ENCODE data around the gene CCDC146.
"Not testable (repeated sequence)": the region's sequence is repeated elsewhere in the genome, so short reads cannot be mapped to it uniquely, and the experiment has no call there.

Gene CCDC146

GRCh38 chr7:77121860-77122681 lies at the start of gene CCDC146:
TSS of gene CCDC146 (plus strand) at chr7:77122615. CDS start at chr7:77167669, 45,054 bp downstream.
- peak; percentile 80 to 90 for DNase-seq (ENCODE audit: low read depth in 1 of 2, low spot score in 1 of 2)

GRCh38 chr7:77074786-77075396 lies 47.5 kb upstream of the CCDC146 start:
- DNase-seq (ENCODE audit: low read depth in 1 of 2, low spot score in 1 of 2): not testable (repeated sequence)

DNA sequence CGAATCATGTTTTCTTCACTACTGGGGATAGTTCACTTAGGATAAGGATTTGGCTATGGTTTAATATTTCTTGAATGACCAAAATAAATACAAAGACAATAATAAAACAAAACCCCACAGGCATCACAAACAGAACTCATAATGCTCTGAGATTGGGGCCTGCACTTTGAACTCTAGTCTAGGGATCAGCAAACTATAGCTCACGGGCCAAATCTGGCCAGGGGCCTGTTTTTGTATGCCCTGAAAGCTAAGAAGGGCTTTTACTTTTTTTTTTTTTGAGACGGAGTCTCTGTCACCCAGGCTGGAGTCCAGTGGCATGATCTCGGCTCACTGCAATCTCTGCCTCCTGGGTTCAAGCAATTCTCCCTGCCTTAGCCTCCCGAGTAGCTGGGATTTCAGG lies 45.4 kb upstream of the CCDC146 start:
- DNase-seq (ENCODE audit: low read depth in 1 of 2, low spot score in 1 of 2): not testable (repeated sequence)

DNA sequence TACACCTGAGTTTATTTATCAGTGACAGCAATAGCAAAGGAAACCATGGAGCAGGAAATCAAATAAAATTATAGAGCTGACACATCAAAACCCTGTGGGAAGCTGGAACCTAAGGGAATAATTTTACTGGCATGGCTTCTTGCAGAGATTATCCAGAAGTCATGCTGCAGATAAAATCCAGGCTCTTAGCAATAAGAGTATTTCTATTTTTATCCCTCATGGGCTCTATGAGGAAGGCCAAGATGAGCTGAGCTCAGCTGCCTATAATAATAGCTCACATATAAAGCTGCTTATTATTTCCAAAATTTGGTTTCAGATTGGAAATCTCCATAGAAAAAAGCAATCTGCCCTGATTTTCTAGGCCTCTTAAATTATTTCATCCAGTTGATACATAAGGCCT lies 43.3 kb upstream of the CCDC146 start:
- DNase-seq (ENCODE audit: low read depth in 1 of 2, low spot score in 1 of 2): not testable (repeated sequence)

DNA sequence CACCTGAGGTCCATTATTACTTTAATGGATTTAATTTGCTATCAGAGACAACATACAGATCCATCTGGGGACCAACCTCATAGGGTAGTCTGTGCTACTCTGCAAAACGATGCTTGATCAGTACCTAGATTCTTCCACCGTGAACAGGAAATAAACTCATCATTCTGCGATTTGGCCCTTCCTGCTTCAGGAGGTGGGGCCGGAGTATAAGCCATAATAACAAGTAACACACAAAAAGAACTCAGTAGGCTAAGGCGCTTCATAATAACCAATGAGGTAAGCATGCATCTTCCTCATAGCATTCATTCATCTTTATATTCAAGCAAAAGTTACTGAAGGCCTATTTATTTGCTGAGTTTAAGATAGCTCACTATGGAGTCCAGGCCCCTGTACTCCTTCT lies 42.8 kb upstream of the CCDC146 start:
- not testable (repeated sequence) for DNase-seq (ENCODE audit: low read depth in 1 of 2, low spot score in 1 of 2)

DNA sequence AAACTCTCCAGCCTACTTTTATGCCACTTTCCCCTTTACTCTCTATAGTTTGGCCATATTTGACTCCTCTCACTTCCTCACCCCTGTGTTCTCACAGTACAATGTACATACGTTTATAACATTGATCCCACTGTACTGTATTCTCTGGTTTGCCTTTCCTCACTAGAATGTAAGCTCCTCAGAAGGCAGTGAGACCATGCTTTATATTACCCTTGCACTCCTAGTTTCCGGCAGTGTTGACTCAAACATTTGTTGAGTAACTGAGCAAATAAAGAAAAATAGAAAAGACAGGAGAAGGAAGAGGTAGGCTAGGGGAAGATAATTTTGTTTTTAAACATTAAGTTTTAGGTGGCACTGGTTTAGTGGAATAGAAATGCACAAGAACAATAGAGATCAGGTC lies 42.2 kb upstream of the CCDC146 start:
- not testable (repeated sequence) for DNase-seq (ENCODE audit: low read depth in 1 of 2, low spot score in 1 of 2)

- not testable (repeated sequence) for DNase-seq (ENCODE audit: low read depth in 1 of 2, low spot score in 1 of 2)
These were observed 40.2 kb upstream of the CCDC146 start for GRCh38 chr7:77082192-77082591.

DNA sequence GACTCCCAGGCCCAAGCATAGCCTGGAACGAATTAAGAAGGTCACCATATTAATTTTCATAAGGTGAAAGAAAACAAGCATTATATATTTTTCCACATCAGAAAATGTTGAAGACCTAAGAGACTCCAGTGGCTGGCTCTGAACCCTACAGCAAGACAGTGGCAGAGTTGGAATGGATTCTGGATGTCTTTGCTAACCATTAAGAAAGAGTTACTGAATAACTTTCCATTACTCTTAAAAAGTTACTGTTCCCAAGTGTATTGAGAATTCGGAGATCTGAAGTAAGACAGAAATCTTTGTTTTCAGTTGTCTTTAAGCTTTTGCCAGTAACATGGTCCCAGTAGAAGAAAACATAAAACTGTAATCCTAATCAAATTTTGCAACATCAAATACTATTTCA lies 30.1 kb upstream of the CCDC146 start:
- DNase-seq (ENCODE audit: low read depth in 1 of 2, low spot score in 1 of 2): not testable (repeated sequence)

- DNase-seq (ENCODE audit: low read depth in 1 of 2, low spot score in 1 of 2): not testable (repeated sequence)
These were observed 21.9 kb upstream of the CCDC146 start for GRCh38 chr7:77100501-77100900.

GRCh38 chr7:77101187-77101586 lies 21.2 kb upstream of the CCDC146 start:
- DNase-seq (ENCODE audit: low read depth in 1 of 2, low spot score in 1 of 2): not testable (repeated sequence)

DNA sequence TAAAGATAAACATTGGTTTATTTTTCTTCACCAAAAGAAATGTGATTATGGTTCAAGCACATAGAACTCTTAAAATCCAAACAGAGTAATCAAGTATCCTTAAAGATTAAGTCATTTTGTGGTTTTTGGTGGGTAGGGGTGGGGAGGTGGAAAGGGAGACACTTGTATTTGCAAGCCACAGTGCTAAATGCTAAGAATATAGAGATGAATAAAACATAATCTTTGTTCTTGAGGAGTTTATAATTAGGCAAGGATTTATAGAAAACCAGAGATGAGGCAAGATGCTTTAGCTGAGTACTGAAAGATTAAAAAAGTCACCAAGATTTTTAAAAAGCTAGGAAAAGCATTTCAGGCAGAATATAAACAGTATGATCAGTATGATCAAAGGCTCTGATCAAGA lies 19.7 kb upstream of the CCDC146 start:
- not testable (repeated sequence) for DNase-seq (ENCODE audit: low read depth in 1 of 2, low spot score in 1 of 2)

GRCh38 chr7:77105904-77106303 lies 16.5 kb upstream of the CCDC146 start:
- not testable (repeated sequence) for DNase-seq (ENCODE audit: low read depth in 1 of 2, low spot score in 1 of 2)

GRCh38 chr7:77107659-77108058 lies 14.8 kb upstream of the CCDC146 start:
- DNase-seq (ENCODE audit: low read depth in 1 of 2, low spot score in 1 of 2): not testable (repeated sequence)

DNA sequence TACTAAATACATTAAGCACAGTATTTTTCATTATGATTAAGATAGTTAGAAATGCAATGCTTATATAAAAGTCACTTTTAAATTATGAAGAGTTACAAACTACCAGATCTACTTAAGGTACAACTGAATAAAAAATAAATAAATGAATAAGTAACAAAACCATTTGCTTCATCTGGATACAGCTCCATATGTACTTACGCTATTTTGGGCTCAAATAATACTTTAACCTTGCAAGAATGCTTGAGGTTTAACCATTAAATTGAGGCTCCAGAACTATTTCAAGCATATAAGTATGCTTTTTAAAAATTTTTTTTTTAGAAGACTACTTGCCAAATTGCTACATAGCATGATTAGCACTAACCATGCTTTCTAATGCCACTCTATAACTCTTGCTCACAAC lies 14.1 kb upstream of the CCDC146 start:
- not testable (repeated sequence) for DNase-seq (ENCODE audit: low read depth in 1 of 2, low spot score in 1 of 2)

DNA sequence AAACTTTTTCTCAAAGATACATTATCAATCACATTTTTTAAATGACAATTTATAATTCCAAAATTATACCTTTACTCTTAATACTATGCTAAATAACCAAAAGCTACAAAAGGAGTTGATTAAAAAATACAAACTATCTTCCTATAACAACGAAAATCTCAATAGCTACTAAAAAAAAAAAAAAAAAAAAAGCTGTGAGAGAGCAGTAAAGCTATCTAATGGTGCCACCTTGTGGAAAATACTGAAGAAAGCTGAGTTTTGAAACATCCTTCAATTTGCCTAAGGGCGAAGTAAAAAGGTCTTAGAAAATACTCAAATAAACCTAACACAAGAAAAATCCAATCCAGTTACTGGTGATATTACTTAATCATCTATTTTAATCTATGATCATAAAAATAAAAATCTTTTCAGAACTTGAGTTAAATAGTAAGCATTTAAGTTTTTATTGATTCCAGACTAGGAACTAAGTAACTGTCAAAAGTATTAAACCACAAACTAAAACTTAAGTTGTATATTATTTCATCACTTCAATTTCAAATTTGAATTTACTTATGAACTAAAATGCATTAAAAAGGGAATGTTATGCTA lies 9.6 kb upstream of the CCDC146 start:
- DNase-seq (ENCODE audit: low read depth in 1 of 2, low spot score in 1 of 2): not testable (repeated sequence)

DNA sequence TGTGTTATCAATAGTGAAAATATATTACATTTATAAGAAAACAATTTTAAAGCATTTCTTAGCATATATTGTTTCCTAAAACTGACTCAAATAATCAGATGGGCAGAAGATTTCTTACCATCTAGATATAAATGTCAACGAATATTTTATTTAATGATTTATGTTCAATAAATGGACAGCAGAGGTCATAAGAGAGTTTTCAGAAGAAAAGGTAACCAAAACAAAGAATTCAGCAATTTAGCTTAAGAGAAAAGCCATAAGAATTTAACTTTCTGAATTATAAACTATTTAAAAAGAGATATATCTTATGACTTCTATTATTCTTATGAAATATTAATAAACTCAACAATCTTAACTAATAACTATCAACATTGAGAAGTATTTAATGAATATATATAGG lies 3.1 kb downstream of the CCDC146 start:
- DNase-seq (ENCODE audit: low read depth in 1 of 2, low spot score in 1 of 2): not testable (repeated sequence)

DNA sequence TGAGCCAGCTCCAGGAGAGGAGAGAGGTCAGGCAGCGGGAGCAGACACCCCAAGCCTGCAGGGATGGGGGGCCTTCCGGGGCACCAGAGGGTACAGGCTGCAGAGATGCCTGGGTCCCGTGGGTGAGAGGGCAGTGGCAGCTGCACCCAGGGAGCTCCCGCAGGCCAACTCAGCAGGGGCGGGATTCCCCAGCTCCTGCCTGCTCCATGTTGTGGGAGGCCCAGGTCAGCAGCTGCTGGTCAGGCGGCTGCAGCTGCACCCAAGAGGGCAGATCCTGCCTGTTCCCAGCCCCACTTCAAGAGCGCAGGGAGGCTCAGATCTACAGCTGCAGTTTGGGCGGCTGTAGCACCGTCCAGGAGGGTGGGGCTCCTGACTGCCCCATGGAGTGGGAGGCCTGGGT lies 4.6 kb downstream of the CCDC146 start:
- not testable (repeated sequence) for DNase-seq (ENCODE audit: low read depth in 1 of 2, low spot score in 1 of 2)

DNA sequence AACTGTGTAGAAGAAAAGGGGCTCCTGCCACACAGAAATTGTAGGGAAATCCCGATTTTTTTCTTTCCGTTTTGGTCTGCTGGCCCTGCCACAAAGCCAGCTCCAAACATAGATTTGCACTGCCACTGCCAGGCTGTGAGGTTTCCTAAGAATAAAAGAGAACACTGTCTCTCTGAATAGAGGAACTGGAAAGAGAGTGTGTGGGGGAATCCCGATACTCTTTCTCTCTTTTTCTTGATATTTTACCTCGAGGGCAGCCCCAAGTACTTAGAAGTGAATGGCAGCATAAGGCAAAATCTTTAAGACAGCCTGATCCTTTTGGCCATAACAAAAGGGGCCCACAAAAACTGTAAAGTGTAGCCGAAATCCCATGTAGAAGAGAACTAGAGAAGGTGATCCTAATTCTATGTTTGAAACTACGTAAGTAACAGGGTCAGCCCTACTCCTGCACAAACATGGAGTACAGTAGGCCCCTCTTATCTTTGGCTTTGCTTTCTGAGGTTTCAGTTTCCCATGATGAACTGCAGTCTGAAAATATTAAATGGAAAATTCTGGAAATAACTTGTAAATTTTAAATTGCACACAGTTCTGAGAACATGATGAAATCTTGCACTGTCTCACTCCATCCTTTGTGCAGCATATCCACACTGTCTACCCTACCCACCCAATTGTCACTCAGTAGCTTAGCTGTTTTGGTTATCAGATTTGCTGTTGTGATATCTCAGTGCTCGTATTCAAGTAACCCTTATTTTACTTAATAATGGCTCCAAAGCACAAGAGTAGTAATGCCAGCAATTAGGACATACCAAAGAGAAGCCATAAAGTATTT lies 6.4 kb downstream of the CCDC146 start:
- DNase-seq (ENCODE audit: low read depth in 1 of 2, low spot score in 1 of 2): not testable (repeated sequence)

- DNase-seq (ENCODE audit: low read depth in 1 of 2, low spot score in 1 of 2): not testable (repeated sequence)
These were observed 9.4 kb downstream of the CCDC146 start for GRCh38 chr7:77131781-77132180.

DNA sequence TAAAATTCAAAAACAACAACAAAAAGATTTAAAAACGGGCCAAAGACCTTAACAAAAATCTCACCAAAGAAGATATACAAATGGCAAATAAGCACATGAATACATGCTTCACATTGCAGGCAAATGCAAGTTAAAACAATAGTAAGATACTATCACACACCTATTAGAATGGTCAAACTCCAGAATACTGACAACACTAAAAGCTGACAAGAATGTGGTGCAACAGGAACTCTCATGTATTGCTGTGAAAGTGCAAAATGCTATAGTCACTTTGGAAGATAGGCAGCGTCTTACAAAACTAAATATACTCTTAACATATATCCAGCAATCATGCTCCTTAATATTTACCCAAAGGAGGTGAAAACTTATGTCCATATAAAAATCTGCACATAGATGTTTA lies 16.3 kb downstream of the CCDC146 start:
- not testable (repeated sequence) for DNase-seq (ENCODE audit: low read depth in 1 of 2, low spot score in 1 of 2)

- DNase-seq (ENCODE audit: low read depth in 1 of 2, low spot score in 1 of 2): not testable (repeated sequence)
These were observed 17.9 kb downstream of the CCDC146 start for GRCh38 chr7:77140291-77140690.

Measured in activated T-helper 1 cell treated with anti-CD3 and anti-CD28 coated beads, Interleukin-2, amount 50 U/mL, for 16 hours (primary cell).